D341Med (cell line): ENCODE data around the gene PKD1L1.
"Not testable (repeated sequence)": the region's sequence is repeated elsewhere in the genome, so short reads cannot be mapped to it uniquely, and the experiment has no call there.

Experiments used
- DNase-seq: peaks from one replicate; pipeline ENCODE4 v3.0.0; 2012; ENCODE audit warnings: low spot score

Gene PKD1L1

GRCh38 chr7:47794016-47794415 is 154.2 kb downstream of the PKD1L1 start:
- no peak for DNase-seq

- DNase-seq: not testable (repeated sequence)
These were observed 155.1 kb downstream of the PKD1L1 start for GRCh38 chr7:47793186-47793585.

- no peak for DNase-seq
These were observed 155.6 kb downstream of the PKD1L1 start for GRCh38 chr7:47792521-47793121.

GRCh38 chr7:47791682-47792081 is 156.6 kb downstream of the PKD1L1 start:
- no peak for DNase-seq

GRCh38 chr7:47788083-47788482 is 160.2 kb downstream of the PKD1L1 start:
- no peak for DNase-seq

GRCh38 chr7:47787249-47788069 is 160.8 kb downstream of the PKD1L1 start:
- DNase-seq: no peak

GRCh38 chr7:47786557-47787248 is 161.6 kb downstream of the PKD1L1 start:
- no peak for DNase-seq

- no peak for DNase-seq
These were observed 162.2 kb downstream of the PKD1L1 start for GRCh38 chr7:47785923-47786556.

- DNase-seq: no peak
These were observed 164.6 kb downstream of the PKD1L1 start for GRCh38 chr7:47783456-47784223.

GRCh38 chr7:47782792-47783191 is 165.5 kb downstream of the PKD1L1 start:
- no peak for DNase-seq

GRCh38 chr7:47782022-47782421 is 166.2 kb downstream of the PKD1L1 start:
- no peak for DNase-seq

- DNase-seq: no peak
These were observed 167.7 kb downstream of the PKD1L1 start for GRCh38 chr7:47780555-47780954.

GRCh38 chr7:47779341-47779771 is 168.9 kb downstream of the PKD1L1 start:
- no peak for DNase-seq

- no peak for DNase-seq
These were observed 170.1 kb downstream of the PKD1L1 start for GRCh38 chr7:47778153-47778661.

- DNase-seq: no peak
These were observed 170.6 kb downstream of the PKD1L1 start for GRCh38 chr7:47777531-47778152.

GRCh38 chr7:47776335-47776734 is 171.9 kb downstream of the PKD1L1 start:
- no peak for DNase-seq

- no peak for DNase-seq
These were observed 173.0 kb downstream of the PKD1L1 start for GRCh38 chr7:47775238-47775637.

GRCh38 chr7:47772492-47772891 is 175.8 kb downstream of the PKD1L1 start:
- no peak for DNase-seq

- no peak for DNase-seq
These were observed 176.3 kb downstream of the PKD1L1 start for GRCh38 chr7:47771990-47772360.

GRCh38 chr7:47771336-47771989 is 176.8 kb downstream of the PKD1L1 start:
- no peak for DNase-seq

- DNase-seq: no peak
These were observed 182.1 kb downstream of the PKD1L1 start for GRCh38 chr7:47766126-47766525.
